ENCODE data around the gene CCDC43.

Gene CCDC43

DNA sequence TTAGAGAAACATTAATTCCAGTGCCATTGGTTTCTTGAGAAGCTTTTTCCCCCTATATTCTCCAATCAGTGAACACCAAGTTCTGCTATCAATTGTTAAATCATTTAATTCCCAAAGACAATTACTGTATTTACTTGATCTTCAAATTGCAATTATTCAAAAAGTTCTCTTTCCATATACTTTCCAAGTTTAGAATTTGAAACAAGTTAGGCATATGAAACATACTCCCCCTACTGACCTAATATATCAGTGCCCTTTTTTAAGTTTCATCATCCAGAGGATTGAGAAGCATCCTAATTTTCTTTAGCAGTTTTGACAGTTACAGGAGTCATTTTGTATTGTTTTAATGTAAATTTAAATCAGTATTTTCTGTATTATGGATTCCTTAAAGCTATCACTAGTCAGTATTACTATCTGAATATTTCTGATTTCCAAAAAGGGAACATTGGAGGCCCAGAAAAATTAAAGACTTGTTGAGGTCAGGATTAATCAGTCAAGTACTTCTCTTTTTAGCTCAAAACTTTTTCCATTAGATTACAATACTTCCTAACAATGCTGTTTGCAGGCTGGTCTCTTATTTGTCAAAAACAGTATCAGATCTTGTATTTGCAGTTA, 17.0 kb downstream of the CCDC43 start:
- in situ Hi-C loops (cut with MboI; ENCODE audit: low pct_unique_long_range_greater_than_20kb, low sequenced_read_pairs, unreplicated experiment): no loop called here
- TF ChIP-seq, protein P1, sequence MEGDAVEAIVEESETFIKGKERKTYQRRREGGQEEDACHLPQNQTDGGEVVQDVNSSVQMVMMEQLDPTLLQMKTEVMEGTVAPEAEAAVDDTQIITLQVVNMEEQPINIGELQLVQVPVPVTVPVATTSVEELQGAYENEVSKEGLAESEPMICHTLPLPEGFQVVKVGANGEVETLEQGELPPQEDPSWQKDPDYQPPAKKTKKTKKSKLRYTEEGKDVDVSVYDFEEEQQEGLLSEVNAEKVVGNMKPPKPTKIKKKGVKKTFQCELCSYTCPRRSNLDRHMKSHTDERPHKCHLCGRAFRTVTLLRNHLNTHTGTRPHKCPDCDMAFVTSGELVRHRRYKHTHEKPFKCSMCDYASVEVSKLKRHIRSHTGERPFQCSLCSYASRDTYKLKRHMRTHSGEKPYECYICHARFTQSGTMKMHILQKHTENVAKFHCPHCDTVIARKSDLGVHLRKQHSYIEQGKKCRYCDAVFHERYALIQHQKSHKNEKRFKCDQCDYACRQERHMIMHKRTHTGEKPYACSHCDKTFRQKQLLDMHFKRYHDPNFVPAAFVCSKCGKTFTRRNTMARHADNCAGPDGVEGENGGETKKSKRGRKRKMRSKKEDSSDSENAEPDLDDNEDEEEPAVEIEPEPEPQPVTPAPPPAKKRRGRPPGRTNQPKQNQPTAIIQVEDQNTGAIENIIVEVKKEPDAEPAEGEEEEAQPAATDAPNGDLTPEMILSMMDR (IDR thresholded peaks at IDR 0.05; ENCODE audit: extremely low read depth, insufficient read depth, missing control alignments): peak; percentile 50
- no peak for DNase-seq (ENCODE audit: low spot score)

DNA sequence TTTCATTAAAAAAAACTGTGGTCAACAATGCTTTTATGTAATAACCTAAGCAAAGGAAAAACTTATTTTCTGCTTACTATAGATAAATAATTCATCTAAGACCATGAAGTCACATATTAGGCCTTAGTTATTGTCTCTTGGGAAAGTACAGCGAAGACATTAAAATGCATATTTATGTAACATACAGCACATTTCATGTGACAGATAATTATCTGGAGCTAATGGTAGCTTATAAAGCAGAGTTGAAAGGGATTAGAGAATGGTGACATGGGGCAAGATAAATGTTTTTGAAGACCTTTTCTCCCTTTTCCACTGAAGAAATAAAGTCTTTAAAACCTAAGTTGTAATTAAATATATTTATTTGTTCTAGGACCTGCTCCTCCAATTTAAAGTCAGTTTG, 23.6 kb downstream of the CCDC43 start:
- in situ Hi-C loops (cut with MboI; ENCODE audit: low pct_unique_long_range_greater_than_20kb, low sequenced_read_pairs, unreplicated experiment): no loop called here
- TF ChIP-seq, protein P1 (IDR thresholded peaks at IDR 0.05; ENCODE audit: extremely low read depth, insufficient read depth, missing control alignments): no peak

DNA sequence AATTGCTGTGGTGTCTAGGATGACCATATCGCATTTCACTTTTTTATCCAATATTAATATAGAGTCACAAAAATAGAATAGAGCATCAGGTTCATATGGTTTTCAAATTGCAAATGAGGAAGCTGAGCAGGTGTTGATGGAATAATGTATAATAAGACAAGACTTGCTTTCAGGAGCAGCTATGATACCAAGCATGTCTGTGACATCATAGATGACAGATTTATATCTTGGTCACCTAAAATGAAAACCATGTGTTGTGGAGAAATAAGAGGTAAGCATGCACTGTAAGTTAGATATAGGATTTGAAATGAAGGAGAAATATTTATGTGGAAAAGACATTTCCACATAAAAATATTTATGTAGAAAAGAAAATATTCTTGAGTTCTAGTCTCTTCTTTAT, 24.7 kb downstream of the CCDC43 start:
- TF ChIP-seq, protein P1 (IDR thresholded peaks at IDR 0.05; ENCODE audit: extremely low read depth, insufficient read depth, missing control alignments): no peak
- no peak for DNase-seq (ENCODE audit: low spot score)
- in situ Hi-C loops (cut with MboI; ENCODE audit: low pct_unique_long_range_greater_than_20kb, low sequenced_read_pairs, unreplicated experiment): no loop called here

More for the DNA sequence above, 23.6 kb downstream of the CCDC43 start:
- no peak for DNase-seq (ENCODE audit: low spot score)

DNA sequence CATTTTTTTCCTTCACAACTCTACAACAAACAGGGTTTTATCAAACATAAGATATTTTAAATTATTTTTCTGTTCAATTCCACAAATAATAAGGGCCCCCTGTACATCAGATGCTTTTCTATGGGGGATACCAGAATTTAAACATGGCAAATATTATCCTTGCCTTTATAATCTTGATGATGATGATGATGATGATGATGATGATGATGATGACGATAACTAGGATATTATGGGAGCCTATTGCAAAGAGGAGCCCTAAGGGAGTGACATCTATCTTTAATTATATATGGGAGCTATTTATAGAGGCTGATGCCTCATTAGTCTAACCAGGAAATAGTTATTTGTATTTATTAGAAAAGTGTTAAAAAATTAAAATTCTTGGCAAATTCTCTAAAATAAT, 26.5 kb downstream of the CCDC43 start:
- DNase-seq (ENCODE audit: low spot score): no peak
- in situ Hi-C loops (cut with MboI; ENCODE audit: low pct_unique_long_range_greater_than_20kb, low sequenced_read_pairs, unreplicated experiment): no loop called here
- TF ChIP-seq, protein P1 (IDR thresholded peaks at IDR 0.05; ENCODE audit: extremely low read depth, insufficient read depth, missing control alignments): no peak

DNA sequence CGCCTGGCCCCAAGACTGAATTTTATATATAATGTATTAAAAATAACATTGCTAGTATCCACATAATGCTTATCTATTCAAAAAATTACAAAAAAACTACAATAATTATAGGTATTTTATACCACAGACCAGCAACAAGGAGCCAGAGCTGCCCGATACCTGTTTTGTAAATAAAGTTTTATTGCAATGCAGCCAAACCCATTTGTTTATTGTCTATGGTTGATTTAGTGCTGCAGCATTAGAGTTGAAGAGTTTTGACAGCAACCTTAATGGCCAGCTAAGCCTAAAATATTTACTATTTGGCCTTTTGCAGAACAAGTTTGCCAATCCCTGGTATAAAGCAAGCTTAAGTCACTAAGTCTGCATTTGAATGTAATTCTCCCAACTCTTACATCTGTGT, 27.7 kb downstream of the CCDC43 start:
- DNase-seq (ENCODE audit: low spot score): no peak
- in situ Hi-C loops (cut with MboI; ENCODE audit: low pct_unique_long_range_greater_than_20kb, low sequenced_read_pairs, unreplicated experiment): no loop called here
- TF ChIP-seq, protein P1 (IDR thresholded peaks at IDR 0.05; ENCODE audit: extremely low read depth, insufficient read depth, missing control alignments): no peak

DNA sequence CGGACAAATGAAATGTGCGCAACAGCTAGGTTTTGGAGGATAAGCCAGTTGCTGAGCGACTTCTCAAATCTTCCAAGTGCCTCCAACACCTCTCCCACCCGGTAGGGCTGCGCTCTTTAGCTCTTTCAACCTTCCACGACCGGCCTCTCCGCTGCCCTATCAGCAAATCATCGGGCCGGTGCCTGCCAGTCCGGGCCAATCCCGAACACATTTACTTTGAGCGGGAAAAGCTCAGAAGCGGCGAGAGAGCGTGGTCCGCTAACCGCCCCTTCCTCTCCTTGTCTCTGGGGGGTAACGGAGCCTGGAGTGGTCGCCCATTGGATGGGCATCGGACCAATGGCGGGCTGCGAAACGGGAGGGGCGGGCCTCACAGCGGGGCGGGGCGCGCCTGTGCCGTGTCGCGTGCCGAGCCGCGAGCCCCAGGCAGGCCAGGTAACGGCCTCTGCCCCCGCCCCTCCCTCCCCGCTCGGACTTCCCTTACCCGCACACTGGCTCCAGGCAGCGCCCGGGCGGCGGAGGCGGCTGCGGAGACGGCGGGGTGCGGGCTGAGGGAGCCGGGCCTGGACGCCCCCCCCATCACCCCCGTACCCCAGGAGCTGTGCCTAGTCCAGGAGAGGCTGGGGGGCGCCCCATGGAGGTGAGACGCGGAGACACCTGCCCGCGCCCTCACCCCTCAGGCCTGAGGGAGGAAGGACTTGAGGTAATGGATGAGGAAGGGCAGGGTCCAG, 33.4 kb downstream of the CCDC43 start, which contains the start of gene MEIOC:
TSS of gene MEIOC (plus strand) at position 486 of the 728 bp plus-strand sequence. CDS start at position 632, 146 bp downstream.
- peak; percentile 70 for DNase-seq (ENCODE audit: low spot score)
- in situ Hi-C loops (cut with MboI; ENCODE audit: low pct_unique_long_range_greater_than_20kb, low sequenced_read_pairs, unreplicated experiment): no loop called here
- TF ChIP-seq, protein P1 (IDR thresholded peaks at IDR 0.05; ENCODE audit: extremely low read depth, insufficient read depth, missing control alignments): no peak
